SK-N-SH (cell line): ENCODE results near the gene OTOG.

Experiments used
- ELF1 ChIP-seq: IDR thresholded peaks from 2 replicates; pipeline ENCODE4 v1.4.0; 2012
- POLR2AphosphoS5 ChIP-seq: IDR thresholded peaks from 2 replicates; pipeline ENCODE4 v1.6.1; 2012; ENCODE audit warnings: low read depth, low read length
- RAD21 ChIP-seq: IDR thresholded peaks from 2 replicates; pipeline ENCODE4 v1.6.1; 2012; ENCODE audit warnings: mild to moderate bottlenecking, low read length
- RCOR1 ChIP-seq: fragments of 150-350 bp; IDR thresholded peaks from 2 replicates; pipeline ENCODE4 v1.6.1; 2017; ENCODE audit warnings: antibody characterized with exemption, low read length
- TF ChIP-seq, protein P1 (sequence below): fragments of 200-600 bp; sonication (generic); IDR thresholded peaks from 2 replicates; pipeline ENCODE4 v1.6.1; 2017; ENCODE audit warnings: antibody characterized with exemption, mild to moderate bottlenecking, moderate library complexity
- TF ChIP-seq, protein P2 (sequence below): IDR thresholded peaks from 2 replicates; pipeline ENCODE4 v1.4.0; 2012; ENCODE audit warnings: low read depth
- TF ChIP-seq, protein P3 (sequence below): IDR thresholded peaks from 2 replicates; pipeline ENCODE4 v1.4.0; 2012; ENCODE audit warnings: low read depth, borderline replicate concordance
- TF ChIP-seq, protein P4 (sequence below): fragments of 150-350 bp; IDR thresholded peaks from 2 replicates; pipeline ENCODE4 v1.6.1; 2017; ENCODE audit warnings: antibody characterized with exemption, low read length, low read depth, borderline replicate concordance
- TF ChIP-seq, protein P5 (sequence below): fragments of 150-350 bp; IDR thresholded peaks from 2 replicates; pipeline ENCODE4 v1.6.1; 2016; ENCODE audit warnings: mild to moderate bottlenecking, low read depth, low read length
- TF ChIP-seq, protein P6 (sequence below): IDR thresholded peaks from 2 replicates; pipeline ENCODE4 v1.6.1; 2012; ENCODE audit warnings: mild to moderate bottlenecking, low read depth, low read length, moderate library complexity

DNA sequence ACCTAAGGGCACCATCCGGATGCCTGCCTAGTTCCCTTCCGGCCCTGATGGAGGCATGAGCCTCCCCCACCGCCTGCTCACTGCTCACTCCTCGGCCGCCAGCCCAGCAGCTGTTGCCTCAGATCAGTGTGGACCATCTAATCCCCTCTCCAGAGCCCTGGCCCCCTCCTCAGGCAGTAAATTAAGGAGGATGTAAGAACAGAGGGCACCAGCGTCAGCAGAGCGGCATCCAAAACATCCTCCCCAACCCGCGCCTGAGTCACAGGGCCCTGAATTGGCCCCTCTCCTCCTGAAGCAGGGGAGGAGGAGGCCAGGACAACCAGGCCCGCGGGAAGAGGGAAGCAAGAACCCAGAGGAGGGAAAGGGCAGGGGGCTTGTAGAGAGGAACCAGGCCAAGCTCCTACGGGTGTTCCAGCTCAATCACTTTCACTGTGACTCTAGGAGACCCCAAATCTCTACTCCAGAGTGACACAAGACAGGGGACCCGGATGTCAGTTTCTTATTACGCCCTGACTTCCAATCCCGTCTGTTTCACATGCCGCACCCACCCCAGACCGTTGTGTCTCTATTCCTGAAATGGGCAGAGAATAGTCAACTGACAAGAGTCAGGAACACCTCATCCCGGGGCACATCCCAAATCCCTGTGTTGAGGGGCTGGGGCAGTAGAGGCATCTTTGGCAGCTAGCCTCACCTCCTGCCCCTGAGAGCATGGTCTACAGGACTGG lies 141.0 kb downstream of the OTOG start:
- TF ChIP-seq, protein P1, sequence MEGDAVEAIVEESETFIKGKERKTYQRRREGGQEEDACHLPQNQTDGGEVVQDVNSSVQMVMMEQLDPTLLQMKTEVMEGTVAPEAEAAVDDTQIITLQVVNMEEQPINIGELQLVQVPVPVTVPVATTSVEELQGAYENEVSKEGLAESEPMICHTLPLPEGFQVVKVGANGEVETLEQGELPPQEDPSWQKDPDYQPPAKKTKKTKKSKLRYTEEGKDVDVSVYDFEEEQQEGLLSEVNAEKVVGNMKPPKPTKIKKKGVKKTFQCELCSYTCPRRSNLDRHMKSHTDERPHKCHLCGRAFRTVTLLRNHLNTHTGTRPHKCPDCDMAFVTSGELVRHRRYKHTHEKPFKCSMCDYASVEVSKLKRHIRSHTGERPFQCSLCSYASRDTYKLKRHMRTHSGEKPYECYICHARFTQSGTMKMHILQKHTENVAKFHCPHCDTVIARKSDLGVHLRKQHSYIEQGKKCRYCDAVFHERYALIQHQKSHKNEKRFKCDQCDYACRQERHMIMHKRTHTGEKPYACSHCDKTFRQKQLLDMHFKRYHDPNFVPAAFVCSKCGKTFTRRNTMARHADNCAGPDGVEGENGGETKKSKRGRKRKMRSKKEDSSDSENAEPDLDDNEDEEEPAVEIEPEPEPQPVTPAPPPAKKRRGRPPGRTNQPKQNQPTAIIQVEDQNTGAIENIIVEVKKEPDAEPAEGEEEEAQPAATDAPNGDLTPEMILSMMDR: no peak
- TF ChIP-seq, protein P2, sequence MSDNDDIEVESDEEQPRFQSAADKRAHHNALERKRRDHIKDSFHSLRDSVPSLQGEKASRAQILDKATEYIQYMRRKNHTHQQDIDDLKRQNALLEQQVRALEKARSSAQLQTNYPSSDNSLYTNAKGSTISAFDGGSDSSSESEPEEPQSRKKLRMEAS: no peak
- TF ChIP-seq, protein P3, sequence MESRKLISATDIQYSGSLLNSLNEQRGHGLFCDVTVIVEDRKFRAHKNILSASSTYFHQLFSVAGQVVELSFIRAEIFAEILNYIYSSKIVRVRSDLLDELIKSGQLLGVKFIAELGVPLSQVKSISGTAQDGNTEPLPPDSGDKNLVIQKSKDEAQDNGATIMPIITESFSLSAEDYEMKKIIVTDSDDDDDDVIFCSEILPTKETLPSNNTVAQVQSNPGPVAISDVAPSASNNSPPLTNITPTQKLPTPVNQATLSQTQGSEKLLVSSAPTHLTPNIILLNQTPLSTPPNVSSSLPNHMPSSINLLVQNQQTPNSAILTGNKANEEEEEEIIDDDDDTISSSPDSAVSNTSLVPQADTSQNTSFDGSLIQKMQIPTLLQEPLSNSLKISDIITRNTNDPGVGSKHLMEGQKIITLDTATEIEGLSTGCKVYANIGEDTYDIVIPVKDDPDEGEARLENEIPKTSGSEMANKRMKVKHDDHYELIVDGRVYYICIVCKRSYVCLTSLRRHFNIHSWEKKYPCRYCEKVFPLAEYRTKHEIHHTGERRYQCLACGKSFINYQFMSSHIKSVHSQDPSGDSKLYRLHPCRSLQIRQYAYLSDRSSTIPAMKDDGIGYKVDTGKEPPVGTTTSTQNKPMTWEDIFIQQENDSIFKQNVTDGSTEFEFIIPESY: no peak
- TF ChIP-seq RCOR1 (no peak), POLR2AphosphoS5 (no peak), RAD21 (no peak), ELF1 (no peak)
- TF ChIP-seq, protein P4, sequence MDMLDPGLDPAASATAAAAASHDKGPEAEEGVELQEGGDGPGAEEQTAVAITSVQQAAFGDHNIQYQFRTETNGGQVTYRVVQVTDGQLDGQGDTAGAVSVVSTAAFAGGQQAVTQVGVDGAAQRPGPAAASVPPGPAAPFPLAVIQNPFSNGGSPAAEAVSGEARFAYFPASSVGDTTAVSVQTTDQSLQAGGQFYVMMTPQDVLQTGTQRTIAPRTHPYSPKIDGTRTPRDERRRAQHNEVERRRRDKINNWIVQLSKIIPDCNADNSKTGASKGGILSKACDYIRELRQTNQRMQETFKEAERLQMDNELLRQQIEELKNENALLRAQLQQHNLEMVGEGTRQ: no peak
- TF ChIP-seq, protein P5, sequence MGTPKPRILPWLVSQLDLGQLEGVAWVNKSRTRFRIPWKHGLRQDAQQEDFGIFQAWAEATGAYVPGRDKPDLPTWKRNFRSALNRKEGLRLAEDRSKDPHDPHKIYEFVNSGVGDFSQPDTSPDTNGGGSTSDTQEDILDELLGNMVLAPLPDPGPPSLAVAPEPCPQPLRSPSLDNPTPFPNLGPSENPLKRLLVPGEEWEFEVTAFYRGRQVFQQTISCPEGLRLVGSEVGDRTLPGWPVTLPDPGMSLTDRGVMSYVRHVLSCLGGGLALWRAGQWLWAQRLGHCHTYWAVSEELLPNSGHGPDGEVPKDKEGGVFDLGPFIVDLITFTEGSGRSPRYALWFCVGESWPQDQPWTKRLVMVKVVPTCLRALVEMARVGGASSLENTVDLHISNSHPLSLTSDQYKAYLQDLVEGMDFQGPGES: no peak
- TF ChIP-seq, protein P6, sequence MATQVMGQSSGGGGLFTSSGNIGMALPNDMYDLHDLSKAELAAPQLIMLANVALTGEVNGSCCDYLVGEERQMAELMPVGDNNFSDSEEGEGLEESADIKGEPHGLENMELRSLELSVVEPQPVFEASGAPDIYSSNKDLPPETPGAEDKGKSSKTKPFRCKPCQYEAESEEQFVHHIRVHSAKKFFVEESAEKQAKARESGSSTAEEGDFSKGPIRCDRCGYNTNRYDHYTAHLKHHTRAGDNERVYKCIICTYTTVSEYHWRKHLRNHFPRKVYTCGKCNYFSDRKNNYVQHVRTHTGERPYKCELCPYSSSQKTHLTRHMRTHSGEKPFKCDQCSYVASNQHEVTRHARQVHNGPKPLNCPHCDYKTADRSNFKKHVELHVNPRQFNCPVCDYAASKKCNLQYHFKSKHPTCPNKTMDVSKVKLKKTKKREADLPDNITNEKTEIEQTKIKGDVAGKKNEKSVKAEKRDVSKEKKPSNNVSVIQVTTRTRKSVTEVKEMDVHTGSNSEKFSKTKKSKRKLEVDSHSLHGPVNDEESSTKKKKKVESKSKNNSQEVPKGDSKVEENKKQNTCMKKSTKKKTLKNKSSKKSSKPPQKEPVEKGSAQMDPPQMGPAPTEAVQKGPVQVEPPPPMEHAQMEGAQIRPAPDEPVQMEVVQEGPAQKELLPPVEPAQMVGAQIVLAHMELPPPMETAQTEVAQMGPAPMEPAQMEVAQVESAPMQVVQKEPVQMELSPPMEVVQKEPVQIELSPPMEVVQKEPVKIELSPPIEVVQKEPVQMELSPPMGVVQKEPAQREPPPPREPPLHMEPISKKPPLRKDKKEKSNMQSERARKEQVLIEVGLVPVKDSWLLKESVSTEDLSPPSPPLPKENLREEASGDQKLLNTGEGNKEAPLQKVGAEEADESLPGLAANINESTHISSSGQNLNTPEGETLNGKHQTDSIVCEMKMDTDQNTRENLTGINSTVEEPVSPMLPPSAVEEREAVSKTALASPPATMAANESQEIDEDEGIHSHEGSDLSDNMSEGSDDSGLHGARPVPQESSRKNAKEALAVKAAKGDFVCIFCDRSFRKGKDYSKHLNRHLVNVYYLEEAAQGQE: no peak
